Measurements from ENCODE around the gene SLC39A8.

Gene SLC39A8

DNA sequence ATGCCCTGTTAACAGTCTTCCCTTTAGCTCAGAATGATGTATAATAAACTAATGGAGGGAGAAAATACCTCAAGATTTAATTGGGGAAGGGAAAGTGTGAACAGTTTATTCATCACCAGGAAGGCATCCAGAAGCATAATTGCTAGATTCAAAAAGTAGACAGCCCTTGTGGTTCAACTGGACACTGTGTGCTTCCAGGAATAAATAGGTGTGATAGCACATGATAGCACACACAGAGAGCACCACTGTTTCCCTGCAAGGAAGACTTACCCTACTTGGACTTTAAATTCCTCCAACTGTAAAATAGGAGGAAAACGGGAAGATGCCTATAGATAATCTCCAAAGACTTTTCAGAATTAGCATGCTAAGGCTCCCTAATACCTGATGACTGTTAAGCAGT is 27.8 kb downstream of the SLC39A8 start:
- Mint-ChIP-seq H3K4me1 (peaks cover 12% of the 10 kb centered on the region), H3K36me3 (ENCODE audit: low read depth) (peaks cover 14% of the 10 kb centered on the region), H3K4me3 (no peak overlapping the region), H3K27ac (no peak overlapping the region), H3K9me3 (no peaks in the 10 kb centered on the region), H3K27me3 (ENCODE audit: low read depth) (no peaks in the 10 kb centered on the region)
- TF ChIP-seq, protein P1, sequence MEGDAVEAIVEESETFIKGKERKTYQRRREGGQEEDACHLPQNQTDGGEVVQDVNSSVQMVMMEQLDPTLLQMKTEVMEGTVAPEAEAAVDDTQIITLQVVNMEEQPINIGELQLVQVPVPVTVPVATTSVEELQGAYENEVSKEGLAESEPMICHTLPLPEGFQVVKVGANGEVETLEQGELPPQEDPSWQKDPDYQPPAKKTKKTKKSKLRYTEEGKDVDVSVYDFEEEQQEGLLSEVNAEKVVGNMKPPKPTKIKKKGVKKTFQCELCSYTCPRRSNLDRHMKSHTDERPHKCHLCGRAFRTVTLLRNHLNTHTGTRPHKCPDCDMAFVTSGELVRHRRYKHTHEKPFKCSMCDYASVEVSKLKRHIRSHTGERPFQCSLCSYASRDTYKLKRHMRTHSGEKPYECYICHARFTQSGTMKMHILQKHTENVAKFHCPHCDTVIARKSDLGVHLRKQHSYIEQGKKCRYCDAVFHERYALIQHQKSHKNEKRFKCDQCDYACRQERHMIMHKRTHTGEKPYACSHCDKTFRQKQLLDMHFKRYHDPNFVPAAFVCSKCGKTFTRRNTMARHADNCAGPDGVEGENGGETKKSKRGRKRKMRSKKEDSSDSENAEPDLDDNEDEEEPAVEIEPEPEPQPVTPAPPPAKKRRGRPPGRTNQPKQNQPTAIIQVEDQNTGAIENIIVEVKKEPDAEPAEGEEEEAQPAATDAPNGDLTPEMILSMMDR (IDR thresholded peaks at IDR 0.05; ENCODE audit: unreplicated experiment in 3 of 3): no peak

DNA sequence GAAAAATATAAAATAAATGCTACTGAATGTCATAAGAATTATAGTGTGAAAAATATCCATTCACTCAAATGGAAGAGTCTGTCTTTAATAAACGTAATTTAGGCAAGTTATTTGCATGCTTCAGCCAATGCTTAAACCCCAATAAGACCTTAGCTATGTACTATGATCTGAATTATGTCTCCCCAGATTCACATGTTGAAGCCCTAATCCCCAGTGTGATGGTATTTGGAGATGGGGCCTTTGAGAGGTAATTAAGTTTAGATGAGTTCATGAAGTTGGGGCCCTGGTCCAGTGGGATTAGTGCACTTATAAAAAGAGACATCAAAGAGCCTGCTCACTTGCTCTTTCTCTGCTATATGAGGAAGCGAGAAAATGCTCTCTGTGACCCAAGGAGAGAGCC is 28.7 kb downstream of the SLC39A8 start:
- Mint-ChIP-seq H3K4me1 (peaks cover 12% of the 10 kb centered on the region), H3K4me3 (no peak overlapping the region), H3K36me3 (ENCODE audit: low read depth) (peaks cover 19% of the 10 kb centered on the region), H3K27me3 (ENCODE audit: low read depth) (no peaks in the 10 kb centered on the region), H3K27ac (no peak overlapping the region), H3K9me3 (no peaks in the 10 kb centered on the region)
- TF ChIP-seq, protein P1 (IDR thresholded peaks at IDR 0.05; ENCODE audit: unreplicated experiment in 3 of 3): no peak

DNA sequence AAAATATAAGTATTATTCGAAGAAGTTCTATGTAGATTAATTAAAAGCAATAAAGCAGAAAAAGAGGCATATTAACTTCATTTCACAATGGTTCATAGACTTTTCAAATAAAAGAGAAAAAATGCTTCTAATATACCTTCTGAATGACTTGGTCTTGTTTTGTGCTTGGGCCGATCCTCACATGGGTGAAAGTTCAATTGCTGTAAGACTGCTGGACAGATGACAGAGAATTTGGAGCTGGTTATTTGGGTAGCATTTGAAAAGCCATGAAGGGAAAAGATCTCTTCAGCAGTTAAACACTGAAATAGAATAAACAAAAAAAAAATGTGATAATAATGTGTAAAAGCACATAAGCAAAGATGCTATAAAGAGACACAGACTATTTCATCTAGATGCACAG is 29.8 kb downstream of the SLC39A8 start:
- Mint-ChIP-seq H3K27me3 (ENCODE audit: low read depth) (no peaks in the 10 kb centered on the region), H3K36me3 (ENCODE audit: low read depth) (peaks cover 19% of the 10 kb centered on the region), H3K4me1 (peaks cover 12% of the 10 kb centered on the region), H3K4me3 (no peak overlapping the region), H3K9me3 (no peaks in the 10 kb centered on the region), H3K27ac (peak overlapping the region in 1 of 3 experiments; percentile 63)
- TF ChIP-seq, protein P1 (IDR thresholded peaks at IDR 0.05; ENCODE audit: unreplicated experiment in 3 of 3): no peak

DNA sequence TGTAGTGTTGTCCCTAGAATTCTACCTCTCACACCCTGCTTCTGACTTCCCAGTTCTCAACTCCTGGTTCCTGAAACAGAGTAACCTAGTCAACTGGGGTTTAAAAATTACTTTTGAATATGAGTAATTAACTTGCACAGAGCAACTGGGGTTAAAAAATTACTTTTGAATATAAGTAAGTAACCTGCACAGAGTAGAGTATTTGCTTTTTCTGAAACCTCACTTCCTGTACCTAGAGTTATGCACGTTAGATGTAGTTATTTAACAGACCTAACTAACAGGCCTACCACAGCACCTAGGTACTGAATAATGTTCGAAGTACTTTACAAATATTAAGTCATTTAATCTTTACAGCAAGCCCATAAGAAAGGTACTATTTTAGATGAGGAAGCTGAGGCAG is 32.9 kb downstream of the SLC39A8 start:
- Mint-ChIP-seq H3K9me3 (no peaks in the 10 kb centered on the region), H3K27me3 (ENCODE audit: low read depth) (no peaks in the 10 kb centered on the region), H3K27ac (peak overlapping the region in 1 of 3 experiments; percentile 34), H3K4me3 (no peak overlapping the region), H3K4me1 (no peaks in the 10 kb centered on the region), H3K36me3 (ENCODE audit: low read depth) (peaks cover 19% of the 10 kb centered on the region)
- TF ChIP-seq, protein P1 (IDR thresholded peaks at IDR 0.05; ENCODE audit: unreplicated experiment in 3 of 3): no peak

DNA sequence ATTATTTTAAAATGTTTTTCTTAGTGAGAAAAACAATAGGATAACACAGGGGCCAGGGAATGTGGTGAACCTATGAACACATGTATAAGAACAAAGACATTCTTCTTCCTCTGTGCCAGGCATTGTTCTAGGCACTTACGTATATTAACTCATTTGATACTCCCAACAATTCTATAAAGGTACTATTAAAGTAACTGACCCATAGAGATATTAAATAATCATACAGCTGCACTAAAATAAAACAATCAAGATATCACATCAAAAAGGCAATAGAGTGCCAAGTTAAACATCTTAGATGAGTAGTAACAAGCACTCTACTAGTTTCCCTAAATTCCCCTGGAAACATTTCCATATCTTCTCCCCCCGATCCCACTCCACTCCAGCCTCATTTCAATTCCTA is 33.4 kb downstream of the SLC39A8 start:
- H3K4me3 Mint-ChIP-seq: no peak overlapping the region
- H3K27me3 Mint-ChIP-seq (ENCODE audit: low read depth): no peaks in the 10 kb centered on the region
- no peaks in the 10 kb centered on the region for H3K9me3 Mint-ChIP-seq
- H3K36me3 Mint-ChIP-seq (ENCODE audit: low read depth): peaks cover 17% of the 10 kb centered on the region
- TF ChIP-seq, protein P1 (IDR thresholded peaks at IDR 0.05; ENCODE audit: unreplicated experiment in 3 of 3): no peak
- peak overlapping the region in 1 of 3 experiments; percentile 34 for H3K27ac Mint-ChIP-seq
- no peaks in the 10 kb centered on the region for H3K4me1 Mint-ChIP-seq

DNA sequence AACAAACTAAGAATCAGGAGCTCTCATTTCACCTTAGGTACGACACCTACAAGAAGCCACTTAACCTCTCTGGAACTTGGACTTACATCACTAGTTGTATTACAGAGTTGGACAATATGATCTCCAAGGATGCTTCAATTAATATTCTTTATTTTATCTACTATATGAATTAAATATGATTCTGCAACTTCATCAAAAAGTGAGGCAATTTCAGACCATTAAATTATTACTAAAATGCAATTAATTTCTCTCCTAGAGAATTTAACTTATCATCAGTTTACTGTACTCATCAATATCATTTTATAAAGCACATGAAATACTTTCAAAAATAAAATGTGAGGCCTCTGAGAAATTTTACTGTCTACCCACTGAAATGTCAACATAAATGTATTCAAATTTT is 33.9 kb downstream of the SLC39A8 start:
- no peaks in the 10 kb centered on the region for H3K9me3 Mint-ChIP-seq
- TF ChIP-seq, protein P1 (IDR thresholded peaks at IDR 0.05; ENCODE audit: unreplicated experiment in 3 of 3): no peak
- H3K27ac Mint-ChIP-seq: no peak overlapping the region
- H3K36me3 Mint-ChIP-seq (ENCODE audit: low read depth): peaks cover 16% of the 10 kb centered on the region
- no peaks in the 10 kb centered on the region for H3K27me3 Mint-ChIP-seq (ENCODE audit: low read depth)
- H3K4me3 Mint-ChIP-seq: no peak overlapping the region
- H3K4me1 Mint-ChIP-seq: no peaks in the 10 kb centered on the region
